Measurements from ENCODE around the gene ERC2.

DNA sequence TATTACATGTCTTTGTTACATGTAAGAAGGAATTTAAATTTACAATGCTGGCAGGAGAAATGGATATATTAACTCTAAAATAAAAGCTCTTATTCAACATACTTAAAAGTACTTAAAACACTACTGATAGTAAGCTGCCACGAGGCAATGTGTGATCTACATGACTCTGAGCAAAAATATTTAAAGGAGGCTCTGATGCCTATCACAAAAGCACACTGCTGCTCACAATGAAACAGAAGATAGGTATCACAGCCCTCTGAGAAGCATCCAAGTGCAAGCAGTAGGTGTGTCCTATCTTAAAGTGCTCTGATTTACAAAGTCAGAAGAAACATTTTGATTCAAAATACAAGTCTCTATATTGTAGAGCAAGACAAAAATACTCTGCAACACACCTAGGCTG is 610.0 kb downstream of the ERC2 start:
- TF ChIP-seq CTCF (tag by site-specific recombination; IDR thresholded peaks at IDR 0.05) = no peak
- TF ChIP-seq ZNF138 (tag by site-specific recombination; IDR thresholded peaks at IDR 0.05; ENCODE audit: borderline replicate concordance) = no peak

All from HEK293 (cell line).